ENCODE data around the gene OR2T33. TPM values are rescaled to one million over a fixed set of nuclear protein-coding genes. Genes with fewer than 3 reads are reported as not detected.

OR2T33 gene
- polyA plus RNA-seq, 1 of the 3 experiments (the other 2 are of a cell fraction), result 0.07 TPM

DNA sequence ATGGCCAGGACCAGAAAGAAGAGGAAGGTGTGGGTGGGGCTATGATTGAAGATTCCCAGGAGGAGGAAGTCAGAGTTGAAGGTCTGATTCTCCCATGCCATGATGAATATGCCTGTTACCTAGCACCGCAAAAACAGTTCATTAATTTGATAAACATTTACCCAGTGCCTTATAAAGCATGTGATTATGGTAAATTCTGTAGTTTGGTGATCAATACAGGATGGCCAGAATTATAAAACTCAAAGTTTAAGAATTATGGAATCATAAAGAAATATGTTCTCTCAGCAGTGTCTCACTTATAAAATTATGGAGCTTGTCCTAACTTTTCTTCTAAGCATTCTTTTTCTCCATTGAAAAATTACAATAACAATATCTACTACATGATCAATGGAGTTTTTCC lies 46.7 kb upstream of the OR2T33 start, which contains the start of gene OR2M7:
Gene OR2M7 (minus strand): TSS at position 101 of the 400 bp plus-strand sequence. CDS start 0 bp downstream, at position 101.
- no peak within 1 kb of the TSS for H3K27ac ChIP-seq (ENCODE audit: low read depth in 2 of 2, low read length in 1 of 2)
- no peak within 1 kb of the TSS for H3K9ac ChIP-seq
- no peaks in the 10 kb centered on the region for H3K79me2 ChIP-seq (ENCODE audit: insufficient read depth)
- no peaks in the 10 kb centered on the region for H3F3A ChIP-seq (replicated peaks; ENCODE audit: insufficient read depth)
- 0% methylated on average over 1 of the region's 1 CpG for WGBS (ENCODE audit: low lambda C conversion rate)
- CTCF ChIA-PET, result no interaction called here
- no peak for TF ChIP-seq RAD21 (IDR thresholded peaks at IDR 0.05; ENCODE audit: low read length)
- no peak for TF ChIP-seq GABPA (IDR thresholded peaks at IDR 0.05; ENCODE audit: low read depth)
- TF ChIP-seq FOXJ3 (CRISPR knock-in tag; IDR thresholded peaks at IDR 0.05), result no peak
- no peak for TF ChIP-seq YY1 (IDR thresholded peaks at IDR 0.05; ENCODE audit: low read depth)
- TF ChIP-seq NRF1 (IDR thresholded peaks at IDR 0.05; ENCODE audit: low read depth, low read length), result no peak
- TF ChIP-seq EP300 (IDR thresholded peaks at IDR 0.05; ENCODE audit: borderline replicate concordance in 1 of 2, low read depth in 1 of 2, low read length in 1 of 2), result no peak
- TF ChIP-seq, protein P1, sequence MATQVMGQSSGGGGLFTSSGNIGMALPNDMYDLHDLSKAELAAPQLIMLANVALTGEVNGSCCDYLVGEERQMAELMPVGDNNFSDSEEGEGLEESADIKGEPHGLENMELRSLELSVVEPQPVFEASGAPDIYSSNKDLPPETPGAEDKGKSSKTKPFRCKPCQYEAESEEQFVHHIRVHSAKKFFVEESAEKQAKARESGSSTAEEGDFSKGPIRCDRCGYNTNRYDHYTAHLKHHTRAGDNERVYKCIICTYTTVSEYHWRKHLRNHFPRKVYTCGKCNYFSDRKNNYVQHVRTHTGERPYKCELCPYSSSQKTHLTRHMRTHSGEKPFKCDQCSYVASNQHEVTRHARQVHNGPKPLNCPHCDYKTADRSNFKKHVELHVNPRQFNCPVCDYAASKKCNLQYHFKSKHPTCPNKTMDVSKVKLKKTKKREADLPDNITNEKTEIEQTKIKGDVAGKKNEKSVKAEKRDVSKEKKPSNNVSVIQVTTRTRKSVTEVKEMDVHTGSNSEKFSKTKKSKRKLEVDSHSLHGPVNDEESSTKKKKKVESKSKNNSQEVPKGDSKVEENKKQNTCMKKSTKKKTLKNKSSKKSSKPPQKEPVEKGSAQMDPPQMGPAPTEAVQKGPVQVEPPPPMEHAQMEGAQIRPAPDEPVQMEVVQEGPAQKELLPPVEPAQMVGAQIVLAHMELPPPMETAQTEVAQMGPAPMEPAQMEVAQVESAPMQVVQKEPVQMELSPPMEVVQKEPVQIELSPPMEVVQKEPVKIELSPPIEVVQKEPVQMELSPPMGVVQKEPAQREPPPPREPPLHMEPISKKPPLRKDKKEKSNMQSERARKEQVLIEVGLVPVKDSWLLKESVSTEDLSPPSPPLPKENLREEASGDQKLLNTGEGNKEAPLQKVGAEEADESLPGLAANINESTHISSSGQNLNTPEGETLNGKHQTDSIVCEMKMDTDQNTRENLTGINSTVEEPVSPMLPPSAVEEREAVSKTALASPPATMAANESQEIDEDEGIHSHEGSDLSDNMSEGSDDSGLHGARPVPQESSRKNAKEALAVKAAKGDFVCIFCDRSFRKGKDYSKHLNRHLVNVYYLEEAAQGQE (IDR thresholded peaks at IDR 0.05; ENCODE audit: low read depth, low read length), result no peak
- TF ChIP-seq, protein P2, sequence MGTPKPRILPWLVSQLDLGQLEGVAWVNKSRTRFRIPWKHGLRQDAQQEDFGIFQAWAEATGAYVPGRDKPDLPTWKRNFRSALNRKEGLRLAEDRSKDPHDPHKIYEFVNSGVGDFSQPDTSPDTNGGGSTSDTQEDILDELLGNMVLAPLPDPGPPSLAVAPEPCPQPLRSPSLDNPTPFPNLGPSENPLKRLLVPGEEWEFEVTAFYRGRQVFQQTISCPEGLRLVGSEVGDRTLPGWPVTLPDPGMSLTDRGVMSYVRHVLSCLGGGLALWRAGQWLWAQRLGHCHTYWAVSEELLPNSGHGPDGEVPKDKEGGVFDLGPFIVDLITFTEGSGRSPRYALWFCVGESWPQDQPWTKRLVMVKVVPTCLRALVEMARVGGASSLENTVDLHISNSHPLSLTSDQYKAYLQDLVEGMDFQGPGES (IDR thresholded peaks at IDR 0.05; ENCODE audit: low read depth, low read length), result no peak
- TF ChIP-seq GATA2 (CRISPR knock-in tag; IDR thresholded peaks at IDR 0.05), result no peak
- TF ChIP-seq MEF2A (IDR thresholded peaks at IDR 0.05; ENCODE audit: borderline replicate concordance, low read depth), result no peak
- TF ChIP-seq TEAD4 (IDR thresholded peaks at IDR 0.05; ENCODE audit: borderline replicate concordance, insufficient read depth), result no peak
- no peak for TF ChIP-seq MXI1 (IDR thresholded peaks at IDR 0.05; ENCODE audit: low read depth, low read length)
- no peak for TF ChIP-seq JUND (IDR thresholded peaks at IDR 0.05)
- no peak for TF ChIP-seq FOSL2 (IDR thresholded peaks at IDR 0.05; ENCODE audit: borderline replicate concordance, low read depth)
- TF ChIP-seq, protein P3, sequence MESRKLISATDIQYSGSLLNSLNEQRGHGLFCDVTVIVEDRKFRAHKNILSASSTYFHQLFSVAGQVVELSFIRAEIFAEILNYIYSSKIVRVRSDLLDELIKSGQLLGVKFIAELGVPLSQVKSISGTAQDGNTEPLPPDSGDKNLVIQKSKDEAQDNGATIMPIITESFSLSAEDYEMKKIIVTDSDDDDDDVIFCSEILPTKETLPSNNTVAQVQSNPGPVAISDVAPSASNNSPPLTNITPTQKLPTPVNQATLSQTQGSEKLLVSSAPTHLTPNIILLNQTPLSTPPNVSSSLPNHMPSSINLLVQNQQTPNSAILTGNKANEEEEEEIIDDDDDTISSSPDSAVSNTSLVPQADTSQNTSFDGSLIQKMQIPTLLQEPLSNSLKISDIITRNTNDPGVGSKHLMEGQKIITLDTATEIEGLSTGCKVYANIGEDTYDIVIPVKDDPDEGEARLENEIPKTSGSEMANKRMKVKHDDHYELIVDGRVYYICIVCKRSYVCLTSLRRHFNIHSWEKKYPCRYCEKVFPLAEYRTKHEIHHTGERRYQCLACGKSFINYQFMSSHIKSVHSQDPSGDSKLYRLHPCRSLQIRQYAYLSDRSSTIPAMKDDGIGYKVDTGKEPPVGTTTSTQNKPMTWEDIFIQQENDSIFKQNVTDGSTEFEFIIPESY (IDR thresholded peaks at IDR 0.05; ENCODE audit: borderline replicate concordance, low read depth), result no peak
- TF ChIP-seq, protein P4, sequence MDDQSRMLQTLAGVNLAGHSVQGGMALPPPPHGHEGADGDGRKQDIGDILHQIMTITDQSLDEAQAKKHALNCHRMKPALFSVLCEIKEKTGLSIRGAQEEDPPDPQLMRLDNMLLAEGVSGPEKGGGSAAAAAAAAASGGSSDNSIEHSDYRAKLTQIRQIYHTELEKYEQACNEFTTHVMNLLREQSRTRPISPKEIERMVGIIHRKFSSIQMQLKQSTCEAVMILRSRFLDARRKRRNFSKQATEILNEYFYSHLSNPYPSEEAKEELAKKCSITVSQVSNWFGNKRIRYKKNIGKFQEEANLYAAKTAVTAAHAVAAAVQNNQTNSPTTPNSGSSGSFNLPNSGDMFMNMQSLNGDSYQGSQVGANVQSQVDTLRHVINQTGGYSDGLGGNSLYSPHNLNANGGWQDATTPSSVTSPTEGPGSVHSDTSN (IDR thresholded peaks at IDR 0.05), result no peak
- no peak for TF ChIP-seq SMC3 (IDR thresholded peaks at IDR 0.05; ENCODE audit: low read depth, low read length)
- no peak for TF ChIP-seq SIN3A (IDR thresholded peaks at IDR 0.05; ENCODE audit: borderline replicate concordance, low read depth, low read length)
- no peak within 1 kb of the TSS for H3K4me2 ChIP-seq
- no peaks in the 10 kb centered on the region for H3K36me3 ChIP-seq (replicated peaks in 1 of 2; ENCODE audit: control insufficient read depth in 1 of 2, insufficient read depth in 2 of 2, low read length in 1 of 2)
- DNase-seq, result no peak
- no peak within 1 kb of the TSS for H3K4me3 ChIP-seq (ENCODE audit: low read depth in 2 of 2, low read length in 1 of 2)
- H3K9me2 ChIP-seq, result no peaks in the 10 kb centered on the region
- no peaks in the 10 kb centered on the region for H3K27me3 ChIP-seq (ENCODE audit: insufficient read depth)
- no peaks in the 10 kb centered on the region for H4K20me1 ChIP-seq (ENCODE audit: insufficient read depth)
- H3K9me3 ChIP-seq, result no peaks in the 10 kb centered on the region
- no peaks in the 10 kb centered on the region for H3K4me1 ChIP-seq (ENCODE audit: control insufficient read depth in 1 of 2, insufficient read depth in 2 of 2, low read depth in 1 of 2, low read length in 1 of 2)
- POLR2A ChIA-PET, result no interaction called here
- H2AFZ ChIP-seq (ENCODE audit: low read depth), result no peak within 1 kb of the TSS
